Activated CD4-positive, alpha-beta T cell treated with anti-CD3 and anti-CD28 coated beads for 36 hours (primary cell): ENCODE measurements around the gene SNCG. TPM values are rescaled to one million over a fixed set of nuclear protein-coding genes. Genes with fewer than 3 reads are reported as not detected.
"Not testable (repeated sequence)": the region's sequence is repeated elsewhere in the genome, so short reads cannot be mapped to it uniquely, and the experiment has no call there.

Experiments used
- ATAC-seq: fragments of 200-7000 bp; cut with Tn5 transposase; one replicate; pipeline ENCODE4 v1.10.0; 2021; ENCODE audit warnings: mild to moderate bottlenecking, moderate library complexity
- CTCF ChIA-PET: fragments of 350-600 bp; sonication (Branson Sonifier 250); formaldehyde crosslinking; loops from one replicate; lab custom pipeline; 2021; ENCODE audit warnings: antibody characterized with exemption; lab: Charles Lee
- POLR2A ChIA-PET: fragments of 350-600 bp; sonication (Branson Sonifier 250); formaldehyde crosslinking; loops from one replicate; lab custom pipeline; 2021; ENCODE audit warnings: antibody characterized with exemption, inconsistent platforms; lab: Charles Lee
- DNase-seq: peaks from one replicate; pipeline ENCODE4 v3.0.0-alpha.2; 2020
- H3K27ac Mint-ChIP-seq: one replicate; pipeline ENCODE4 v1.8.0; 2021; ENCODE audit warnings: mixed read lengths
- H3K27me3 Mint-ChIP-seq: one replicate; pipeline ENCODE4 v1.8.0; 2021; ENCODE audit warnings: mixed read lengths
- H3K36me3 Mint-ChIP-seq: one replicate; pipeline ENCODE4 v1.8.0; 2021; ENCODE audit warnings: low read depth, mixed read lengths
- H3K4me1 Mint-ChIP-seq: one replicate; pipeline ENCODE4 v1.8.0; 2021; ENCODE audit warnings: mixed read lengths
- H3K4me3 Mint-ChIP-seq: one replicate; pipeline ENCODE4 v1.8.0; 2021; ENCODE audit warnings: mild to moderate bottlenecking, moderate library complexity, mixed read lengths
- H3K9me3 Mint-ChIP-seq: one replicate; pipeline ENCODE4 v1.8.0; 2021; ENCODE audit warnings: low read depth, mixed read lengths
- intact Hi-C, 2 experiments: fragments of 100-400 bp; cut with DNase I in 1 of 2; cut with micrococcal nuclease in 1 of 2; formaldehyde crosslinking; loops; one replicate each; pipeline versions ENCODE4 v1.14.2 to v1.15.1; 2022 to 2024; cut with DNase I, micrococcal nuclease
- total RNA-seq, 2 experiments: library from RNA; stranded (reverse); gene quantifications; one replicate each; pipeline ENCODE4 v1.2.3, GENCODE V29; 2021

The SNCG gene
- total RNA-seq, 2 experiments from 2014 or later = not detected

DNA sequence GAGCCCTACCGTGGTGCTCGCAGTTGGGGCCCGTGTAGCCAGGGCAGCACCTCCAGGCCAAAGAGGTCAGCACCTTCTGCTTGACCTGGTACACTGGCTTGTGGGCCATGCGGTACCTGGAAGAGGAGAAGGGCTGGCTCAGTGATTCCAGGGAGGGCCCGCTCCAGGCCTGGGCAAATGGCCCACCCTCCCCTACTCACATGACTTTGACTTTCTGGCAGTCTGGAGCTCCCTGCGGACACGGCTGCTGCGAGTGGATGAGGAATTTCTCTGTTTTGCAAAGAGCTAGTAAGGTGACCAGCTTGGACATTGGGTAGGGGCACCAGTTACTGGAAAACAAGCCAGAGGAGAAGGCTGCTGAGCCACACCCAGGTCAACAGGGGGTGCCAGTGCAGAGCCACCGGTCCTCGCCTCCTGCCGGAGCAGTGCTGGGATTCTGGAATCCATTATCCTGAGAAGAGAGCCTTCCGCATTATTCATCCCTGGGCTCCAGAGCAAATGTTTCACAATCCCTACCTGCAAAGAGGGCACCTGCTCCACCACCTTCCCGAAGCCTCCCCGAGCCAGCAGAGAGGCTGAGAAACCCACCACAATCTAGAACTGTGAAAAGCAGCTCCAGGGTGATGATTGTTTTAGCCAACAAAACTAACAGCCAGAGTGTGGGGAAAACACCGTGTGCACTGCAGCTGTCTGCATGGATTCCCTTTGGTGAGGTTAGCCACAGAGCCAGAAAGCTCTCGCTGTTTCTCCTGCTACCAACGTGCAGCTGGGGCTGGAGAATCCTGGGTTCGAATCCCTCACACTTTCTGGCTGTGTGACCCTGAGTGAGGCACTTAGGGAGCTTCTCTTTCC, 12.8 kb upstream of the SNCG start:
- intact Hi-C loops = no loop called here

DNA sequence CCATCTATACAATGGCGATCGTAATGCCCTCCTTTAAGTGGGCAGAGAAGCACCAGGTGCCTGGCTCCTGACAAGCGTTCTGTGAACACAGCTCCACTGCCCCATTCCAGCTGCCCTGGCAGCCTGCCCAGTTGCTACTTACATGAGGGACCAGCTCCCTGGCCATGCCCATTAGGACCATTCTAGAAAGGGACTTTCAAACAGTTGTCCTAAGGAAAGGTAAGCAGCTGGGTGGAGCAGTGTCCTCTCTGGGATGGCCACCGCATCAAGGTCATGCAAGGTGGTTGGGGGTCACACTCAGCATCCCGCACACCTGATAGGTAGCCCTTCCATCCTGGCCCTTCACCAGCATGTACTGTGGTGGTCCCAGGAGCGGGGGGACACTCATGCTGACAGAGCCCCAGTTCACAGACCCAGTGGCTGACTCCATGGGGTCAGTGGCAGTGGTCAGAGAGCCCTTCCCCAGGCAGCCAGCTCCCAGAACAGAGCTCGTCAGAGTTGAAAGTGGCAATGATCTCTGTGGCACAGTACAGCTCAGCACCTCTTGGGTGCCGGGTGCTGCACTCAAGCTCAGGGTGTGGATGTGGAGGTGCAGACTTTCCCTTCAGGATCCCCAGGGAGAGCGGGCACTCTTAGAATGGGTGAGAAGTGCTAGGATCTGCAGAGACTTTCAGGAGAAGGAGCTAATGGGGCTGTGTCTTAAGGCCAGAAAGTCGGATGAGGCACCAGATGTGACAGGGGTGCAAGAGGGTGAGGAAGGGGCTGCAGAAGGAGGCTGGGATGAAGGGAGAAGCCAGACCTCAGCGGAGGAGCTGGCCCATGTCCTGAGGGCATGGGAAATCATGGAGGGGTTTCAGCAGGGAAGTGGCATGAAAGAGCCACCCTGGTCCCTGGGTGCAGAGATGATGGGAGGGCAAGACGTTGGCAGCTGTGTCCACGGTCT, 11.9 kb upstream of the SNCG start:
- H3K9me3 Mint-ChIP-seq = no peaks in the 10 kb centered on the region
- intact Hi-C loops = no loop called here
- ATAC-seq (no peak), DNase-seq (no peak)
- CTCF ChIA-PET = interaction anchor here (0.5 to 1.5 kb wide), 4 partner anchors 10 to 141 kb away, joined by 3 to 4 read pairs (median 3); no protein-coding TSS in a partner anchor
- H3K27me3 Mint-ChIP-seq = no peaks in the 10 kb centered on the region
- peaks cover 5% of the 10 kb centered on the region for H3K4me1 Mint-ChIP-seq
- no peak overlapping the region for H3K27ac Mint-ChIP-seq
- H3K36me3 Mint-ChIP-seq = no peaks in the 10 kb centered on the region
- POLR2A ChIA-PET = no interaction called here
- H3K4me3 Mint-ChIP-seq = no peak overlapping the region

More for the DNA sequence above, 12.8 kb upstream of the SNCG start:
- CTCF ChIA-PET = interaction anchor here (0.5 to 0.7 kb wide), 2 partner anchors 124 to 139 kb away, joined by 3 to 4 read pairs; no protein-coding TSS in a partner anchor
- no peaks in the 10 kb centered on the region for H3K27me3 Mint-ChIP-seq
- H3K36me3 Mint-ChIP-seq = no peaks in the 10 kb centered on the region
- H3K4me3 Mint-ChIP-seq = no peak overlapping the region
- peaks cover 4% of the 10 kb centered on the region for H3K4me1 Mint-ChIP-seq
- no peak overlapping the region for H3K27ac Mint-ChIP-seq
- ATAC-seq (no peak), DNase-seq (no peak)
- POLR2A ChIA-PET = interaction anchor here (0.6 kb wide), 1 partner anchor 232 kb away, joined by 5 read pairs; no protein-coding TSS in a partner anchor
- no peaks in the 10 kb centered on the region for H3K9me3 Mint-ChIP-seq

DNA sequence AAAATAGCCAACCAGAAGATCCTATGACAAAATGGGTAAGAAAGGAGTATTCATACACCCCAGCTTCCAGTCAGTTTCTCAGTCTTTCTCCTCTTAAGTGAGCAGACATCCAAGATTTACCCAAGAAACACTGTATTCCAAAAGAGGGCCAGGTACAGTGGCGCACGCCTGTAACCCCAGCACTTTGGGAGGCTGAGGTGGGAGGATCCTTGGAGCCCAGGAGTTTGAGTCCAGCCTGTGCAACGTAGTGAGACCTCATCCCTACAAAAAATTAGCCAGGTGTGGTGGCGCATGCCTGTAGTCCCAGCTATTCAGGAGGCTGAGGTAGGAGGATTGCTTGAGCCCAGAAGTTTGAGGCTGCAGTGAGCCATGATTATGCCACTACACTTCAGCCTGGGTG, 10.6 kb upstream of the SNCG start:
- intact Hi-C loops = not testable (repeated sequence)

DNA sequence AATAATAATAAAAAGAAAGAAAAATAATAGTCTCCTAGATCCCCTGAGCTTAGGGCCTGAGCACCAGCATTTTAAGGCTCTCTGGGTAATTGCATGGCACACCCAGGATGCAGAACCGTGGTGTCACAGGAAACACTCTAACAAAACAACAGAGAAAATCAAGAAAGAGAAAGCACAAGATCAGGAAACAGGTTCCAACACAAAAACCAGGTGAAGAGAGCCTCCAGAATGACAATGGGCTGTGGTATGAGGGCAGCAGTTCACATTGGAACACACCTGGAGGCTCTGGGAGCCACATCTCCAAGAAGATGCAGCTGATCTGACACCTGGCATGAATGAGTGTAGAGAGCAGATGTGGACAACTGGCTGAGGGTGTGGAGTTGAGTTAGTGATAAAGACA, 8.1 kb upstream of the SNCG start:
- Mint-ChIP-seq H3K36me3 (peaks cover 3% of the 10 kb centered on the region), H3K9me3 (peaks cover 12% of the 10 kb centered on the region), H3K4me1 (peaks cover 5% of the 10 kb centered on the region), H3K27ac (no peak overlapping the region), H3K27me3 (no peaks in the 10 kb centered on the region), H3K4me3 (no peak overlapping the region)
- ATAC-seq = no peak
- ChIA-PET POLR2A (no interaction called here), CTCF (interaction anchor here (1.3 to 1.6 kb wide), 2 partner anchors 10 to 17 kb away, joined by 3 to 4 read pairs; no protein-coding TSS in a partner anchor)
- DNase-seq = peak; percentile 5
- intact Hi-C loops = no loop called here

More for the DNA sequence above, 10.6 kb upstream of the SNCG start:
- DNase-seq, H3K4me3 Mint-ChIP-seq, POLR2A ChIA-PET, ATAC-seq, H3K27me3 Mint-ChIP-seq, H3K36me3 Mint-ChIP-seq, H3K4me1 Mint-ChIP-seq, H3K9me3 Mint-ChIP-seq, H3K27ac Mint-ChIP-seq: not testable (repeated sequence)
- CTCF ChIA-PET = interaction anchor here (1.2 to 1.5 kb wide), 2 partner anchors 11 to 19 kb away, joined by 3 read pairs; no protein-coding TSS in a partner anchor

DNA sequence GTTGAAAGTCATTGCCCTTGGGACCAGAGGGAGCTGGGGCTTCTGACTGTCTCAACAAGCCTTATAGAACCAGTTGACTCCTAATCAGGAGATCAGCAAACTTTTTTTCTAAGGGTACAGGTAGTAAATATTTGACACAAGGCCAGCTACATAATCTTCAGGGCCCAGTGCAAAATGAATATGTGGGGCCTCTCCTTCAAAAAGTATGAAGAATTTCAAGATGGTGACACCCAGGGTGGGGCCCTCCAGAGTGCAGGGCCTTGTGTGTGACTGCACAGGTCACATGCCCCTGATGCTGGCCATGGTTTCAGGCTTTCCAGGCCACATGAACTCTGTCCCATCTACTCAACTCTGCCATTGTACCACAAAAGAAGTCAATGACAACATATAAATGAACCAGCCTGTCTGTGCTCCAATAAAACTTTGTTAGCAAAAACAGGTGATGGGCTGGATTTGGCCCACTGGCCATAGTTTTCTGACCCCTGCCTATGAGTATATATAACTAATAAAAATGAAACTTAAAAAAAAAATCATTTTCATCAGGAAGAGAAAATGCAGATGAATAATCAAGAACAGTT, 7.1 kb upstream of the SNCG start:
- H3K4me3 Mint-ChIP-seq = no peak overlapping the region
- no peak for ATAC-seq

DNA sequence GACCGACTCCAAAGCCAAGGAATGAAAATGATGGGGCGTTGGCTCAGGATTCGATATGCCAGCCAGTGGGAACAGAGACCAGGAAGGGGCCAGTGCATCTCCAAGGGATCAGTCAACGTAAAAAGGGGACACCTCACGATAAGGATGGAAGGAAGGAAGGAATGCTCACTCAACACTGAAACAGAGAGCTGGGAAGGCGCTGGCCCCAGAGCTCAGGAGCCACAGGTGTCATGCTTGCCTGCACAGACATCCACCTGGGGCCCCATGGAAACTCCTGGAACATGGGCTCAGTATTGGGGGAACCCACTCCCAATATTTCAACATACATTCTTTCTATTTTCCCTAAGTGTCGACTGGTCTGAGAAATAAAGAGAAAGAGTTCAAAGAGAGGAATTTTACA, 6.3 kb upstream of the SNCG start:
- Mint-ChIP-seq H3K4me3 (no peak overlapping the region), H3K4me1 (peaks cover 5% of the 10 kb centered on the region), H3K36me3 (peaks cover 3% of the 10 kb centered on the region), H3K27me3 (no peaks in the 10 kb centered on the region), H3K9me3 (peaks cover 12% of the 10 kb centered on the region), H3K27ac (no peak overlapping the region)
- intact Hi-C loops = no loop called here
- ATAC-seq (no peak), DNase-seq (no peak)
- ChIA-PET POLR2A (no interaction called here), CTCF (interaction anchor here (1.7 kb wide), 1 partner anchor 18 kb away, joined by 5 read pairs; no protein-coding TSS in a partner anchor)

More for the DNA sequence above, 7.1 kb upstream of the SNCG start:
- H3K9me3 Mint-ChIP-seq = peaks cover 12% of the 10 kb centered on the region
- H3K4me1 Mint-ChIP-seq = peaks cover 5% of the 10 kb centered on the region
- no peak overlapping the region for H3K27ac Mint-ChIP-seq
- DNase-seq = no peak
- ChIA-PET POLR2A (no interaction called here), CTCF (interaction anchor here (1.3 to 1.6 kb wide), 2 partner anchors 9 to 16 kb away, joined by 3 to 4 read pairs; no protein-coding TSS in a partner anchor)
- no peaks in the 10 kb centered on the region for H3K27me3 Mint-ChIP-seq
- peaks cover 3% of the 10 kb centered on the region for H3K36me3 Mint-ChIP-seq
- intact Hi-C loops = no loop called here

DNA sequence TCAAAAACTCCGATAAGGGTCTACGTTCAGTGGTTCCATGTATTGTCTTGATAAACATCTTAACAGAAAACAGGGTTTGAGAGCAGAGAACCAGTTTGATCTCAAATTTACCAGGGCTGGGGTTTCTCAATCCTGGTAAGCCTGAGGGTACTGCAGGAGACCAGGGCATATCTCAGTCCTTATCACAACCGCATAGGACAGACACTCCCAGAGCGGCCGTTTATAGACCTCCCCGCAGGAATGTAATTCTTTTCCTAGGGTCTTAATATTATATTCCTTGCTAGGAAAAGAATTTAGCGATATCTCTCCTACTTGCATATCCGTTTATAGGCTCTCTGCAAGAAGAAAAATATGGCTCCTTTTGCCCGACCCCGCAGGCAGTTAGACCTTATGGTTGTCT, 5.7 kb upstream of the SNCG start:
- H3K4me1 Mint-ChIP-seq, DNase-seq, H3K27ac Mint-ChIP-seq, POLR2A ChIA-PET, ATAC-seq, intact Hi-C loops, H3K4me3 Mint-ChIP-seq, H3K36me3 Mint-ChIP-seq, H3K27me3 Mint-ChIP-seq: not testable (repeated sequence)
- peaks cover 12% of the 10 kb centered on the region for H3K9me3 Mint-ChIP-seq
- CTCF ChIA-PET = interaction anchor here (1.7 kb wide), 1 partner anchor 17 kb away, joined by 5 read pairs; no protein-coding TSS in a partner anchor

DNA sequence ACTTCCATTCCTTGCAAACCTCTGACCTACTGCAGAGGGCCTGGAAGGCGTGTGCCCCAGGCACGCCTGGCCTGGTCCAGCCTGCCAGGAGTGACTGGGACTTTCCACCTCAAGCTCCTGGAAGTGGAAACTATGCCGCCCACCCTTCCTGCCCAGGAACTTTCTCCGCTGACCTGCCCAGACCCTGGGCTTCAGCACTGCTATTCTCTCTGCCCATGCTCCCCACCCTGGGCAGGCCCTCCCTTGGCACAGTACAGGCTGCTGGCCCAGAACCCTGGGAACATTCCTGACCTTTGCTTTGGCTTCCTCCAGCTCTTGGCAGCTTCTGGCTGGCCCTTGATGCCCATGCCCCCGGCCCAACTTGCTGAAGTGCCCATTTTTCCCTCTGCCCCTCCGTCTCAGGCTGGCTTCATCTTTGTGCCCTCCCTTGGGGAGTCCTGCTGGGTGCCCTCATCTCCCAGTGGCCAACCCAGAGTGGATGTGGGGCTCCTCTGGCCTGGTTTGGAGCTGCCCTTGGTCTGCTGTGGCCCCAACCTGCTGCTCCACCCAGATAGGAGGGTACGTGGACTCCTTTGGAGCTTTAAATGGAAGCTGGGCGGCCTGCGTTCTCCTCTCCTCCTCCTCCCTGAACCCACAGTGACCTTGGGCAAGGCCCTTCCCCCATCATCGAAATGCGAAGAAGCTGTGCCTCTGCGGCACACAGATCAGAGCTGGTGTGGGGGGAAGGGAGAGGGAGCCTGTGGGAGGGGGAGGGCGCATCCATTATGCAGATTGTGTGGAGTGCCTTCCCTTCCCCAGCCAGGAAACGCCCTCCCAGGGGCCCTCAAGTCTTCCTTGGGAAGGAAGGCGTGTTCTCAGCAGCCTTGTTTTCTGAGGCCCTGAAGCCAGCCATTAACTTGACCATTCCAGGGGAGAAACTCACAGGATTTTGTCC, 4.4 kb upstream of the SNCG start:
- ATAC-seq = no peak
- H3K4me3 Mint-ChIP-seq = no peak overlapping the region
- no peak for DNase-seq
- H3K36me3 Mint-ChIP-seq = peaks cover 3% of the 10 kb centered on the region
- ChIA-PET CTCF (interaction anchor here (0.6 to 1.1 kb wide), 3 partner anchors 15 to 260 kb away, joined by 3 to 4 read pairs (median 3); no protein-coding TSS in a partner anchor), POLR2A (no interaction called here)
- H3K27me3 Mint-ChIP-seq = no peaks in the 10 kb centered on the region
- no peak overlapping the region for H3K27ac Mint-ChIP-seq
- peaks cover 5% of the 10 kb centered on the region for H3K4me1 Mint-ChIP-seq
- intact Hi-C loops = no loop called here
- peaks cover 12% of the 10 kb centered on the region for H3K9me3 Mint-ChIP-seq

DNA sequence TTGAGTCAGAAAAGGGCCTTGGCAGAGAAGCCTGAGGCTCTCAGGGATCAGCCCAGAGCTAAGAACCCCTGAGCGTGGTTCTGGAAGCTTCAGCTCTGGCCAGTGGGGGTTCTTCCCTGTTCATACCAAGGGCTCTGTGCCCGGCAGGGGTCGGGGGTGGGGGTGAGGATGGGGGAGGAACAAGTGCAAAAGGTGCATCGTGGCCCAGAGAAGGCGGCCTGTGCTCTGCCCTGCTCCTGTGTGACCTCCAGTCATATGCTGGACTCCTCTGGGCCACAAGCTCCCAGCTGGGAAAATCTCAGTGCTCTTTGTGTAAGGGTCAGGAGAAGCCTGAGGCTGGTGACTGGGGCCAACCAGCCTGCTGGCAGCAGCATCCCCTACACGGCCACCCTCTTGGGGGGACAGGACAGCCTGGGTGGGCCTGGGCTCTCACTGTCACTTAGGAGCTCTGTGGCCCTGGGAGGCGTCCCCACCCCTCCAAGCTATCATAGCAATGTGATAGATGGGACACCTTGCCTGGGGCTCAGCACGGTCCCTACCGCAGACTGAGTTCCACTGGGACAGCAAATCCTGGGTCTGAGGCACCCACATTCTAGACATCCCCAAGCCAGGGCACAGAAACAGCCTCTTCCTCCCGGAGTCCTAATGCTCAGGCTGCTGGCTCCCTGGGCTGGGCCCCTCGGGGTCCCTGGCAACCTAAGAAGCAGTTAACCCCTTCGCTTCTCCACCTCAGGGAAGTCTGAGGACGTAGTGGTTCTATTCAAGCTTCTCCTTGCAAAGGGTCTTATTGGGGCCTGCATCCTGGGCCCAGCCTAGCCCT, 3.5 kb upstream of the SNCG start:
- DNase-seq = peak; percentile 2
- Mint-ChIP-seq H3K9me3 (peaks cover 12% of the 10 kb centered on the region), H3K27me3 (no peaks in the 10 kb centered on the region), H3K4me3 (no peak overlapping the region), H3K4me1 (peaks cover 5% of the 10 kb centered on the region), H3K27ac (no peak overlapping the region), H3K36me3 (peaks cover 3% of the 10 kb centered on the region)
- ATAC-seq = no peak
- ChIA-PET POLR2A (no interaction called here), CTCF (interaction anchor here (0.6 to 1.1 kb wide), 2 partner anchors 17 to 261 kb away, joined by 3 to 4 read pairs; no protein-coding TSS in a partner anchor)
- intact Hi-C loops = no loop called here
